Measurements from ENCODE around the gene KRTAP10-8. TPM values are rescaled to one million over a fixed set of nuclear protein-coding genes. Genes with fewer than 3 reads are reported as not detected.

The KRTAP10-8 gene
- polyA plus RNA-seq, 1 donor from 2014 or later, result not detected

- H2AFZ ChIP-seq (ENCODE audit: low read depth, low read length), result no peak overlapping the region
Observed at GRCh38 chr21:44603109-44603875, 8.6 kb upstream of the KRTAP10-8 start.

GRCh38 chr21:44603911-44604310 is 8.0 kb upstream of the KRTAP10-8 start:
- Histone ChIP-seq H3K27ac (ENCODE audit: low read length) (no peak overlapping the region), H3K9ac (ENCODE audit: low read length) (no peak overlapping the region), H3K27me3 (ENCODE audit: insufficient read depth, low read depth, low read length) (no peaks in the 10 kb centered on the region)
- TF ChIP-seq TAF1 (IDR thresholded peaks at IDR 0.05; ENCODE audit: low read depth) (no peak), EP300 (conservative IDR thresholded peaks at IDR 0.05; ENCODE audit: poor library complexity, severe bottlenecking) (no peak), MXI1 (conservative IDR thresholded peaks at IDR 0.05; ENCODE audit: poor library complexity, severe bottlenecking) (no peak), POLR2AphosphoS5 (IDR thresholded peaks at IDR 0.05) (no peak), EZH2 (IDR thresholded peaks at IDR 0.05; ENCODE audit: borderline replicate concordance, insufficient read depth, low read length, poor library complexity, severe bottlenecking) (no peak), REST (IDR thresholded peaks at IDR 0.05; ENCODE audit: borderline replicate concordance) (no peak), RAD21 (conservative IDR thresholded peaks at IDR 0.05) (no peak)

More at GRCh38 chr21:44603109-44603875, 8.6 kb upstream of the KRTAP10-8 start:
- Histone ChIP-seq H3K36me3 (ENCODE audit: insufficient read depth, low read length) (no peaks in the 10 kb centered on the region), H3K4me3 (ENCODE audit: low read length) (no peak overlapping the region), H4K20me1 (ENCODE audit: insufficient read depth) (no peaks in the 10 kb centered on the region), H3K27ac (ENCODE audit: low read length) (no peak overlapping the region), H3K9ac (ENCODE audit: low read length) (no peak overlapping the region), H3K4me2 (ENCODE audit: low read length) (no peak overlapping the region), H3K79me2 (replicated peaks; ENCODE audit: insufficient read depth, low read length) (no peaks in the 10 kb centered on the region), H3K9me3 (ENCODE audit: low read length) (peaks cover 4% of the 10 kb centered on the region), H3K9me2 (ENCODE audit: insufficient read depth, low read length) (no peaks in the 10 kb centered on the region), H3K27me3 (ENCODE audit: insufficient read depth, low read depth, low read length) (no peaks in the 10 kb centered on the region), H3F3A (ENCODE audit: insufficient read depth, low read length, poor library complexity, severe bottlenecking) (no peaks in the 10 kb centered on the region)
- no peak for TF ChIP-seq MXI1 (conservative IDR thresholded peaks at IDR 0.05; ENCODE audit: poor library complexity, severe bottlenecking)
- no peak for TF ChIP-seq POLR2AphosphoS5 (IDR thresholded peaks at IDR 0.05)
- no peak for TF ChIP-seq EZH2 (IDR thresholded peaks at IDR 0.05; ENCODE audit: borderline replicate concordance, insufficient read depth, low read length, poor library complexity, severe bottlenecking)
- TF ChIP-seq RAD21 (conservative IDR thresholded peaks at IDR 0.05), result no peak
- no peak for TF ChIP-seq EP300 (conservative IDR thresholded peaks at IDR 0.05; ENCODE audit: poor library complexity, severe bottlenecking)
- TF ChIP-seq CTCF (IDR thresholded peaks at IDR 0.05; ENCODE audit: poor library complexity, severe bottlenecking), result no peak
- no peak for TF ChIP-seq SMC3 (conservative IDR thresholded peaks at IDR 0.05; ENCODE audit: poor library complexity)
- no peak for TF ChIP-seq TAF1 (IDR thresholded peaks at IDR 0.05; ENCODE audit: low read depth)
- no peak for TF ChIP-seq REST (IDR thresholded peaks at IDR 0.05; ENCODE audit: borderline replicate concordance)

More at GRCh38 chr21:44603911-44604310, 8.0 kb upstream of the KRTAP10-8 start:
- Histone ChIP-seq H3K4me3 (ENCODE audit: low read length) (no peak overlapping the region), H3K9me3 (ENCODE audit: low read length) (peaks cover 4% of the 10 kb centered on the region), H2AFZ (ENCODE audit: low read depth, low read length) (no peak overlapping the region), H3K9me2 (ENCODE audit: insufficient read depth, low read length) (no peaks in the 10 kb centered on the region), H4K20me1 (ENCODE audit: insufficient read depth) (no peaks in the 10 kb centered on the region), H3K79me2 (replicated peaks; ENCODE audit: insufficient read depth, low read length) (no peaks in the 10 kb centered on the region), H3F3A (ENCODE audit: insufficient read depth, low read length, poor library complexity, severe bottlenecking) (no peaks in the 10 kb centered on the region), H3K36me3 (ENCODE audit: insufficient read depth, low read length) (no peaks in the 10 kb centered on the region), H3K4me2 (ENCODE audit: low read length) (no peak overlapping the region)
